ENCODE measurements around the gene NMS.

The NMS gene

DNA sequence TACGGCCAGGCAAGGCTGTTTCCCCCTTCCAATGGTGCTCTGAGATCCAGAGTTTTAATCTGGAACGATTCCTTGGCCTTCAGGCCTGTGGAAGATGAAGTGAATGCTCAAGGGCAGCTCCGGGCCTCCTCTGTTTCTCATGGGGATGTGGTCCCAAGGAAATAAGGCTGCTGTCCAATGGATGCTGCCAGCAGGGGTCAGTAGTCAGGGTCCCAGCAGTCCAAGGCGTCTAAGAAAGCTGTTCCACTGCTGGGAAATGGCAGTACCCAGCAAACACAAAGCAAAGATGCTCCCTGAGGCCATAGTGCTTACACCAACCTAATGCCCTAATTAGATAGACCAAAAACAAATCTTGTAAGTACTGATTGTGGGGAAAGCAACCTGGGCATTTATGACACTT lies 12.5 kb downstream of the NMS start:
- DNase-seq (ENCODE audit: low read depth, low spot score): no peak

GRCh38 chr2:100483895-100484294 lies 13.6 kb downstream of the NMS start:
- DNase-seq (ENCODE audit: low read depth, low spot score): no peak
- no peak overlapping the region for H3K4me3 ChIP-seq (ENCODE audit: low read length)

More for the DNA sequence above, 12.5 kb downstream of the NMS start:
- H3K4me3 ChIP-seq (ENCODE audit: low read length): no peak overlapping the region

- DNase-seq (ENCODE audit: low read depth, low spot score): no peak
- H3K4me3 ChIP-seq (ENCODE audit: low read length): no peak overlapping the region
These were observed 14.1 kb downstream of the NMS start for GRCh38 chr2:100484390-100484789.

GRCh38 chr2:100485396-100485795 lies 15.1 kb downstream of the NMS start:
- H3K4me3 ChIP-seq (ENCODE audit: low read length): no peak overlapping the region
- no peak for DNase-seq (ENCODE audit: low read depth, low spot score)

GRCh38 chr2:100494712-100495111 lies 24.4 kb downstream of the NMS start:
- DNase-seq (ENCODE audit: low read depth, low spot score): no peak

DNA sequence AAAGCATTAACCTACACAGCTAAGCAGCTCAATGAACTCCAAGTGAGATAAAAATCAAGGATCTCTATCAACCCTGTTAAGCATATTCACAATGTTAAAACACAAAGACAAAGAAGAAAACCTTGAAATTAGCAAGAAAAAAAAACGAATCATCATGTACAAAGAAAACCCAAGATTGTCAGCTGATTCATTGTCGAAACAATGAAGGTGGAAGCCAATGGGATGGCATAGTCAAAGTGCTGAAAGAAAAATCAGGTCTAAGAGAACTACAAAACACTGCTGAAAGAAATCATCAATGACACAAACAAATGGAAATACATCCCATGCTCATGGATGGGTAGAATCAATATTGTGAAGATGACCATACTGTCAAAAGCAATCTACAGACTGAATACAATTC lies 32.5 kb downstream of the NMS start:
- no peak overlapping the region for H3K4me3 ChIP-seq (ENCODE audit: low read length)
- DNase-seq (ENCODE audit: low read depth, low spot score): no peak

More at GRCh38 chr2:100494712-100495111, 24.4 kb downstream of the NMS start:
- H3K4me3 ChIP-seq (ENCODE audit: low read length): no peak overlapping the region

DNA sequence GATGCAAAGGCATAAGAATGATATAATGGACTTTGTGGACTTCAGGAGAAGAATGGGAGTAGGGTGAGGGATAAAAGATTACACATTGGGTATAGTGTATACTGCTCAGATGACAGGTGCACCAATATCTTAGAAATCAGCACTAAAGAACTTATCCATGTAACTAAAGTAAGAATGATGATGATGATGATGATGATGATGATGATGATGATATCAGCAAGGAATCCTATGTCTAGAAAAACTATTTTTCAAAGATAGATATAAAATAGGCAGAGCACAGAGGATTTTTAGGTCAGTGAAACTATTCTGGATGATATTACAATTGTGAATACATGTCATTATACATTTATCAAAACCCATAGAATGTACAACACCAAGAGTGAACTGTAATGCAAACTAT lies 34.3 kb downstream of the NMS start:
- no peak overlapping the region for H3K4me3 ChIP-seq (ENCODE audit: low read length)
- no peak for DNase-seq (ENCODE audit: low read depth, low spot score)

- no peak for DNase-seq (ENCODE audit: low read depth, low spot score)
- no peak overlapping the region for H3K4me3 ChIP-seq (ENCODE audit: low read length)
These were observed 38.8 kb downstream of the NMS start for GRCh38 chr2:100509066-100509465.

- DNase-seq (ENCODE audit: low read depth, low spot score): no peak
- H3K4me3 ChIP-seq (ENCODE audit: low read length): no peak overlapping the region
These were observed 43.4 kb downstream of the NMS start for GRCh38 chr2:100513650-100514049.

DNA sequence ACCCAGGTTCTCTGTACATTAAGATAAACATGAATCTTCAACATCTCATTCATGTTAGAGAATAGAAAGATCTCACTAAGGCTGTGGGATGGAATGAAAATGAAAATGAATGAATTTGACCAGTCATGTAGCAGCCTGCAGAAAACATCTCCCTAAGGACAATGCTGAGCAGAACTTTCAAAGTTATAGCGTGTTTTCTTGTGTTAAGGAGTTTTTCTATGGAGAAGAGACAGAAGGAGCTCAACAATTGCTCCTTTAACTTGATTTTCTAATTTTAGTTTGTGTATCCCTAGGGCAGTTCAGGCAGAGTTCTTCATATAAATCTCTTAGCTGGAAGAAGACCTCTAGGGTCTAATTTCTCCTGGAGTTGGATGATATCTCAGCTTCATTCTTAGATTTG lies 47.3 kb downstream of the NMS start:
- no peak overlapping the region for H3K4me3 ChIP-seq (ENCODE audit: low read length)
- no peak for DNase-seq (ENCODE audit: low read depth, low spot score)

GRCh38 chr2:100518801-100519200 lies 48.5 kb downstream of the NMS start:
- no peak overlapping the region for H3K4me3 ChIP-seq (ENCODE audit: low read length)
- DNase-seq (ENCODE audit: low read depth, low spot score): no peak

GRCh38 chr2:100520224-100520623 lies 49.9 kb downstream of the NMS start:
- no peak for DNase-seq (ENCODE audit: low read depth, low spot score)
- H3K4me3 ChIP-seq (ENCODE audit: low read length): no peak overlapping the region

DNA sequence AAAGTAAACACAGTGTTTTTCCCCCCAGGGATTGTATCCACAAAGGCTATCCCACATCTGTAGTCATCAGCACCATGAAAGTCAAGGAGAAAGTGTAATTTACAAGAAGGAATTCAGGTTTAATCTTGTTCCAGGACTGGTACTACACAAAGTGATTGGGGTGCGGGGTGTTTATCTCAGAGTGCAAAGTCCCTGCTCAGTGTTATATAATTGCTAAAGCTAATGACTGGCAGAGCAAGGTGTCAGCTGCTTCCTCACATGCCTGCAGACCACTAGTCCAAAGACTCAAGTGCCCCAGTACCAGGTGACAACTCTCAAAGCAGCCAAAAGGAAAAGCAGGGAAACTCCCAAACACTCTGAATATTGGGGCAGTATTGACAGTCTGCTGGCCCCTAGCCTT lies 52.1 kb downstream of the NMS start:
- DNase-seq (ENCODE audit: low read depth, low spot score): no peak
- H3K4me3 ChIP-seq (ENCODE audit: low read length): no peak overlapping the region

- no peak overlapping the region for H3K4me3 ChIP-seq (ENCODE audit: low read length)
- DNase-seq (ENCODE audit: low read depth, low spot score): no peak
These were observed 54.0 kb downstream of the NMS start for GRCh38 chr2:100524331-100524730.

DNA sequence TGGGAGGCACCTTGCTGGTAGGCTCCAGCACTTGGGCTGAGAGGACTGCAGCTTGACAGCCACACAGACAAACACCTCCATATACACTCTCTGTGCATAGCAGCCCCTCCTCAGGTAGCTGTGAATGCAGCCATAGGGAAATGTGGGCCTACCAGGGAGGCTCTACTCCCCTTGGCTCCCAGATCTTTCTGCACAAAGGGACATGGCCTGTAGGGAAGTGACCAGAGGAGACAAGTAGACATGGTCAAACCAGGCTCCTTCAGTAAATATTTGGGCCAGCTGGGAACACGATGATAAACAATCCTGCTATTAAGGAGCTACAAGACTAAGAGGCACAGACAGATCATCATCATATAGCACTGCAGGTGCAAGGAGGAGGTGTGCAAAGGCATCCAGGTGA lies 56.6 kb downstream of the NMS start:
- no peak for DNase-seq (ENCODE audit: low read depth, low spot score)
- H3K4me3 ChIP-seq (ENCODE audit: low read length): no peak overlapping the region

GRCh38 chr2:100527440-100528015 lies 57.2 kb downstream of the NMS start:
- no peak for DNase-seq (ENCODE audit: low read depth, low spot score)
- no peak overlapping the region for H3K4me3 ChIP-seq (ENCODE audit: low read length)

GRCh38 chr2:100529176-100529575 lies 58.9 kb downstream of the NMS start:
- DNase-seq (ENCODE audit: low read depth, low spot score): no peak

GRCh38 chr2:100529900-100530299 lies 59.6 kb downstream of the NMS start:
- H3K4me3 ChIP-seq (ENCODE audit: low read length): no peak overlapping the region
- no peak for DNase-seq (ENCODE audit: low read depth, low spot score)

More at GRCh38 chr2:100529176-100529575, 58.9 kb downstream of the NMS start:
- no peak overlapping the region for H3K4me3 ChIP-seq (ENCODE audit: low read length)

Measured in Jurkat, Clone E6-1 (cell line).